CD4-positive, alpha-beta T cell (primary cell): ENCODE results near the gene SYPL1. TPM values are rescaled to one million over a fixed set of nuclear protein-coding genes. Genes with fewer than 3 reads are reported as not detected.

Experiments
- ATAC-seq: fragments of 200-7000 bp; cut with Tn5 transposase; one replicate; pipeline ENCODE4 v1.10.0; 2022; ENCODE audit warnings: mild to moderate bottlenecking; ENCODE audit not compliant: poor library complexity
- CTCF ChIA-PET: fragments of 350-600 bp; sonication (Branson Sonifier 250); formaldehyde crosslinking; loops from one replicate; lab custom pipeline; 2021; ENCODE audit warnings: antibody characterized with exemption, inconsistent platforms; lab: Charles Lee
- POLR2A ChIA-PET: fragments of 350-600 bp; sonication (Branson Sonifier 250); formaldehyde crosslinking; loops from one replicate; lab custom pipeline; 2021; ENCODE audit warnings: antibody characterized with exemption, inconsistent platforms; lab: Charles Lee
- DNase-seq, 14 experiments: peaks; one replicate each; pipeline ENCODE4 v3.0.0-alpha.2; 2013 to 2020; ENCODE audit warnings: mixed read lengths in 2 of 14
- H3K27ac ChIP-seq, 2 donors: one replicate each; pipeline versions ENCODE4 v1.5.1 to v1.7.0; 2013; ENCODE audit warnings: low read length in 2 of 2, low read depth in 1 of 2, mild to moderate bottlenecking in 1 of 2
- H3K27me3 ChIP-seq, 2 experiments: 1 replicate in 1 of 2; 2 replicates in 1 of 2; pipeline versions ENCODE4 v1.6.1 to v1.7.0; 2013; ENCODE audit warnings: low read length in 2 of 2, control low read depth in 1 of 2, mild to moderate bottlenecking in 1 of 2, moderate library complexity in 1 of 2; ENCODE audit not compliant: insufficient read depth in 2 of 2, control insufficient read depth in 1 of 2
- H3K36me3 ChIP-seq: one replicate; pipeline ENCODE4 v1.6.1; 2013; ENCODE audit warnings: low read length, control low read depth; ENCODE audit not compliant: insufficient read depth
- H3K4me1 ChIP-seq: one replicate; pipeline ENCODE4 v1.6.1; 2013; ENCODE audit warnings: low read length, control low read depth; ENCODE audit not compliant: insufficient read depth
- H3K4me3 ChIP-seq: one replicate; pipeline ENCODE4 v1.5.1; 2013; ENCODE audit warnings: mild to moderate bottlenecking, low read length, moderate library complexity
- H3K9me3 ChIP-seq, 2 experiments: 1 replicate in 1 of 2; 2 replicates in 1 of 2; pipeline versions ENCODE4 v1.6.1 to v1.7.0; 2013; ENCODE audit warnings: low read length in 2 of 2, mild to moderate bottlenecking in 2 of 2, control low read depth in 1 of 2, moderate library complexity in 1 of 2; ENCODE audit not compliant: control insufficient read depth in 1 of 2, insufficient read depth in 1 of 2
- H3K27ac Mint-ChIP-seq: one replicate; pipeline ENCODE4 v1.8.0; 2020; ENCODE audit warnings: mixed read lengths
- H3K27me3 Mint-ChIP-seq: one replicate; pipeline ENCODE4 v1.8.0; 2021; ENCODE audit warnings: mixed read lengths
- H3K36me3 Mint-ChIP-seq: one replicate; pipeline ENCODE4 v1.8.0; 2021; ENCODE audit warnings: low read depth, mixed read lengths
- H3K4me1 Mint-ChIP-seq: one replicate; pipeline ENCODE4 v1.8.0; 2021; ENCODE audit warnings: low read depth, mixed read lengths
- H3K4me3 Mint-ChIP-seq: one replicate; pipeline ENCODE4 v1.8.0; 2020; ENCODE audit warnings: mild to moderate bottlenecking, mixed read lengths
- H3K9me3 Mint-ChIP-seq: one replicate; pipeline ENCODE4 v1.8.0; 2020; ENCODE audit warnings: mixed read lengths
- CTCF ChIP-seq: fragments of 200-600 bp; IDR thresholded peaks from one replicate; pipeline ENCODE4 v1.8.0; 2022; ENCODE audit warnings: antibody characterized with exemption, mild to moderate bottlenecking
- intact Hi-C, 2 experiments: fragments of 100-400 bp; cut with DNase I in 1 of 2; cut with micrococcal nuclease in 1 of 2; formaldehyde crosslinking; loops; one replicate each; pipeline versions ENCODE4 v1.15.1 to v1.9.0; 2023 to 2025; cut with DNase I, micrococcal nuclease
- total RNA-seq, 174 experiments: library from RNA in 2 of 174; stranded (reverse) in 2 of 174; gene quantifications; one replicate each; pipeline ENCODE4 v1.2.3 and lab custom pipeline; 2021 to 2026

The SYPL1 gene
- total RNA-seq, 2 experiments from 2014 or later, result 51.2 to 53.1 TPM

- Histone ChIP-seq H3K4me3 (no peak overlapping the region), H3K27ac (no peak overlapping the region), H3K36me3 (no peaks in the 10 kb centered on the region), H3K9me3 (no peaks in the 10 kb centered on the region), H3K27me3 (no peaks in the 10 kb centered on the region), H3K4me1 (peaks cover 44% of the 10 kb centered on the region)
- no peaks in the 10 kb centered on the region for H3K36me3 Mint-ChIP-seq
- H3K27me3 Mint-ChIP-seq, result no peaks in the 10 kb centered on the region
- CTCF ChIA-PET, result interaction anchor here (1.2 kb wide), 1 partner anchor 80 kb away, joined by 3 read pairs; no protein-coding TSS in a partner anchor
- peaks cover 75% of the 10 kb centered on the region for H3K4me1 Mint-ChIP-seq
- TF ChIP-seq CTCF, result no peak
- peak overlapping the region; percentile 95 for H3K27ac Mint-ChIP-seq
- H3K9me3 Mint-ChIP-seq, result no peaks in the 10 kb centered on the region
- intact Hi-C loops, result no loop called here
- H3K4me3 Mint-ChIP-seq, result no peak overlapping the region
- POLR2A ChIA-PET, result interaction anchor here (3.4 to 4.3 kb wide), 2 partner anchors 39 to 51 kb away, joined by 17 to 149 read pairs; partner anchors contain the start of gene SYPL1
- DNase-seq (no peak), ATAC-seq (no peak)
Measured at GRCh38 chr7:106073701-106074100, 38.4 kb downstream of the SYPL1 start.

DNA sequence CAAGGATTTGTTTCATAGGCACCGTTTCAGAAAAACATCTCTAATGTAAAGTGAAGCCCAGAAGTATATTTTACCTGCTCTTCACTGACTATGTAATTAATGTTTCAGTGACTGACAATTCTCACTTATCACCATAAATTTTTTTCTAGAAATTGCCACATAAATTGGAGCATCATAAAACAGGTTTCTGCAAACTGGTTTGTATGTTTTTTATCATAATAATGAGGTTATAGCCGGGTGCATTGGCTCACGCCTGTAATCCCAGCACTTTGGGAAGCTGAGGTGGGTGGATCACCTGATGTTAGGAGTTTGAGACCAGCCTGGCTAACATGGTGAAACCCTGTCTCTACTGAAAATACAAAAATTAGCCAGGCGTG lies 39.4 kb downstream of the SYPL1 start:
- ATAC-seq (no peak), DNase-seq (no peak)
- Mint-ChIP-seq H3K9me3 (no peaks in the 10 kb centered on the region), H3K36me3 (no peaks in the 10 kb centered on the region), H3K27ac (peak overlapping the region; percentile 95), H3K4me1 (peaks cover 74% of the 10 kb centered on the region), H3K4me3 (peak overlapping the region; percentile 54), H3K27me3 (no peaks in the 10 kb centered on the region)
- peaks cover 44% of the 10 kb centered on the region for H3K4me1 ChIP-seq
- intact Hi-C loops, result no loop called here
- POLR2A ChIA-PET, result interaction anchor here (1.1 to 4.3 kb wide), 7 partner anchors 22 to 541 kb away, joined by 3 to 149 read pairs (median 9); partner anchors contain the start of genes RINT1 and SYPL1
- no peaks in the 10 kb centered on the region for H3K27me3 ChIP-seq
- no peak for TF ChIP-seq CTCF
- H3K4me3 ChIP-seq, result no peak overlapping the region
- H3K36me3 ChIP-seq, result no peaks in the 10 kb centered on the region
- H3K27ac ChIP-seq, result peak overlapping the region; percentile 79 to 86
- H3K9me3 ChIP-seq, result no peaks in the 10 kb centered on the region
- CTCF ChIA-PET, result interaction anchor here (1.1 to 1.2 kb wide), 3 partner anchors 10 to 81 kb away, joined by 3 to 4 read pairs (median 3); no protein-coding TSS in a partner anchor

DNA sequence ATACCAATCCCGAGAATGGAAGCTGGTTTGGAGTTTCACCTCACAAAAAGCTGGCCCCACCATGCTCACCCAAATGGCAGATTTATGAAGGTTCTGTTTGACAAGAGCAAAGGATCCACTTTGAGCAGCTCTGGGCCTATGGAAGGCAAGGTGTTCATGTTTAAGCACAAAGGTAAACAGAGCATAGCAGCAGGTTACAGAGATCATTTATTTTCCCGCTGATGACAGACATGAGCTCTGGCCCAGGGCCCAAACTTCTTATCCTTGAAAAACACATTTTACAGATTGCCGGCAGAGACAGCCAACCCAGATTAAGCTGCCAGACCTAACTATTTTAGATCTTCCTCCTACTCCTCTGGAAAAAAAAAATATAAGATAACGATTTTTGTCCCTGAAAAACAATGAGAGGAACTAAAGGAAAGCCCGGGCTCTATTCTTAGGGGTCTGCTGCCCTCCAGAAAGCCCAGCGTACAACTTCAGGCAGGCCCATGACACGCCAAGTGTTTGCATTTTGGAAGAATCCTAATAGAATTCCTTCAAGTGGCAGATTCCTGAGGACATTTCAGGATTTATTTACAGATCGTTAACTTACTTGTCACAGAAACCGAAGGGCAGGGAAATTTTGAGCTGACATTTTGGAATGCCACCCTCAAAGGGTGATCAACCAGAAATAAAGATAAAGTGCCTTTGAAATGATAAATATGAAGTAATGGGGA lies 40.0 kb downstream of the SYPL1 start:
- POLR2A ChIA-PET, result interaction anchor here (0.6 to 4.3 kb wide), 25 partner anchors 8 to 1139 kb away, joined by 3 to 149 read pairs (median 7); partner anchors contain the start of genes HBP1, NAMPT, RINT1 and SYPL1
- TF ChIP-seq CTCF, result no peak
- Histone ChIP-seq H3K4me3 (peak overlapping the region; percentile 44), H3K27me3 (no peaks in the 10 kb centered on the region), H3K9me3 (no peaks in the 10 kb centered on the region), H3K4me1 (peaks cover 44% of the 10 kb centered on the region), H3K27ac (peak overlapping the region; percentile 79 to 86), H3K36me3 (no peaks in the 10 kb centered on the region)
- no peaks in the 10 kb centered on the region for H3K36me3 Mint-ChIP-seq
- H3K4me3 Mint-ChIP-seq, result peak overlapping the region; percentile 54
- H3K9me3 Mint-ChIP-seq, result no peaks in the 10 kb centered on the region
- intact Hi-C loops, result loop anchor here (2.0 kb wide), 2 partner anchors 39 to 45 kb away; no protein-coding TSS in a partner anchor
- peak in 1 of 14 experiments; percentile 28 for DNase-seq
- peak; percentile 9 for ATAC-seq
- H3K27me3 Mint-ChIP-seq, result no peaks in the 10 kb centered on the region
- peaks cover 69% of the 10 kb centered on the region for H3K4me1 Mint-ChIP-seq
- CTCF ChIA-PET, result interaction anchor here (0.7 to 1.6 kb wide), 10 partner anchors 11 to 223 kb away, joined by 3 to 4 read pairs (median 3); partner anchors contain the start of gene SYPL1
- H3K27ac Mint-ChIP-seq, result peak overlapping the region; percentile 95
